Thyroid gland (tissue), 4 donors: ENCODE data around the gene SCARB1. TPM values are rescaled to one million over a fixed set of nuclear protein-coding genes. Genes with fewer than 3 reads are reported as not detected.

Experiments used
- DNase-seq, 2 donors: peaks; one replicate each; pipeline ENCODE4 v3.0.0-alpha.2; 2019
- H3K27ac ChIP-seq, 3 donors: fragments of 200-600 bp; sonication (generic); 1 replicate in 2 of 3; 2 replicates in 1 of 3; pipeline ENCODE4 v1.5.1; 2016 to 2019; ENCODE audit warnings: mild to moderate bottlenecking in 1 of 3, moderate library complexity in 1 of 3
- H3K27me3 ChIP-seq: fragments of 200-600 bp; sonication (generic); one replicate; pipeline ENCODE4 v1.5.1; 2019
- H3K36me3 ChIP-seq, 2 donors: fragments of 200-600 bp; sonication (generic); one replicate each; pipeline ENCODE4 v1.5.1; 2016 to 2019
- H3K4me1 ChIP-seq, 2 donors: fragments of 200-600 bp; sonication (generic); one replicate each; pipeline ENCODE4 v1.5.1; 2017 to 2019
- H3K4me3 ChIP-seq, 3 donors: fragments of 200-600 bp; sonication (generic); replicated peaks in 1 of 3; 1 replicate in 2 of 3; 2 replicates in 1 of 3; pipeline ENCODE4 v1.5.1; 2016; ENCODE audit warnings: mild to moderate bottlenecking in 1 of 3
- H3K9me3 ChIP-seq: fragments of 200-600 bp; sonication (generic); one replicate; pipeline ENCODE4 v1.5.1; 2017
- CTCF ChIP-seq, 6 experiments: fragments of 200-600 bp in 3 of 6; fragments of 450-650 bp in 3 of 6; sonication (generic) in 3 of 6; IDR thresholded peaks; one replicate each; pipeline ENCODE4 v1.5.1; 2016 to 2019; ENCODE audit warnings: antibody characterized with exemption in 6 of 6, mild to moderate bottlenecking in 2 of 6, inconsistent platforms in 1 of 6, moderate library complexity in 1 of 6
- POLR2A ChIP-seq, 2 donors: fragments of 450-650 bp; IDR thresholded peaks; one replicate each; pipeline ENCODE4 v1.6.1; 2017; ENCODE audit warnings: antibody characterized with exemption in 2 of 2, mild to moderate bottlenecking in 2 of 2, moderate library complexity in 1 of 2
- WGBS, 2 donors: methylation state at CpG; one replicate each; pipeline ENCODE4 v1.1.5; 2017; 5-methylcytosine and 5-hydroxymethylcytosine counted together
- intact Hi-C: fragments of 100-400 bp; cut with DNase I; formaldehyde crosslinking; loops from one replicate; pipeline ENCODE4 v1.15.1; 2023
- total RNA-seq, 4 donors: library from RNA; depleted of rRNA; stranded (reverse); fragments of >200 nt; gene quantifications; one replicate each; pipeline ENCODE4 v1.2.3, GENCODE V29; 2016

Gene SCARB1
- total RNA-seq, 4 donors from 2014 or later, result 10.9 to 16.0 (median 15.4) TPM

GRCh38 chr12:124737772-124738635, 125.7 kb downstream of the SCARB1 start:
- peaks cover 0 to 4% of the 10 kb centered on the region in 2 donors for H3K4me1 ChIP-seq
- intact Hi-C loops, result no loop called here
- no peak overlapping the region for H3K4me3 ChIP-seq
- no peaks in the 10 kb centered on the region for H3K9me3 ChIP-seq
- no peaks in the 10 kb centered on the region for H3K27me3 ChIP-seq
- DNase-seq, result no peak
- WGBS, 2 donors, result 79 to 86% methylated on average over 15 of the region's 15 CpGs
- H3K27ac ChIP-seq, result no peak overlapping the region
- TF ChIP-seq CTCF (IDR thresholded peaks at IDR 0.05) (no peak), POLR2A (IDR thresholded peaks at IDR 0.05) (no peak)
- no peaks in the 10 kb centered on the region for H3K36me3 ChIP-seq

GRCh38 chr12:124737040-124737419, 126.6 kb downstream of the SCARB1 start:
- H3K4me3 ChIP-seq, result no peak overlapping the region
- no peaks in the 10 kb centered on the region for H3K27me3 ChIP-seq
- H3K27ac ChIP-seq, result no peak overlapping the region
- WGBS, 2 donors, result 68 to 77% methylated on average over 8 of the region's 8 CpGs
- no peak for DNase-seq
- TF ChIP-seq POLR2A (IDR thresholded peaks at IDR 0.05) (no peak), CTCF (IDR thresholded peaks at IDR 0.05) (no peak)
- no peaks in the 10 kb centered on the region for H3K9me3 ChIP-seq
- H3K36me3 ChIP-seq, result no peaks in the 10 kb centered on the region
- H3K4me1 ChIP-seq, result peaks cover 0 to 4% of the 10 kb centered on the region in 2 donors
- intact Hi-C loops, result no loop called here

- Histone ChIP-seq H3K27ac (no peak overlapping the region), H3K4me3 (no peak overlapping the region), H3K36me3 (no peaks in the 10 kb centered on the region), H3K4me1 (peaks cover 0 to 4% of the 10 kb centered on the region in 2 donors), H3K27me3 (no peaks in the 10 kb centered on the region), H3K9me3 (no peaks in the 10 kb centered on the region)
- DNase-seq, result no peak
- no peak for TF ChIP-seq CTCF (IDR thresholded peaks at IDR 0.05)
- no peak for TF ChIP-seq POLR2A (IDR thresholded peaks at IDR 0.05)
- intact Hi-C loops, result no loop called here
- 86 to 87% methylated on average over 26 to 27 of the region's 27 CpGs for WGBS, 2 donors
These were observed 127.3 kb downstream of the SCARB1 start for GRCh38 chr12:124736115-124737039.

- TF ChIP-seq POLR2A (IDR thresholded peaks at IDR 0.05) (no peak), CTCF (IDR thresholded peaks at IDR 0.05) (no peak)
These were observed 129.4 kb downstream of the SCARB1 start for GRCh38 chr12:124734224-124734788.

More at GRCh38 chr12:124734224-124734788, 129.4 kb downstream of the SCARB1 start:
- no peaks in the 10 kb centered on the region for H3K36me3 ChIP-seq
- no peaks in the 10 kb centered on the region for H3K27me3 ChIP-seq
- H3K9me3 ChIP-seq, result no peaks in the 10 kb centered on the region
- peaks cover 7 to 17% of the 10 kb centered on the region in 2 donors for H3K4me1 ChIP-seq
- no peak for DNase-seq
- no peak overlapping the region for H3K4me3 ChIP-seq
- WGBS, 2 donors, result 92 to 93% methylated on average over 16 to 22 of the region's 22 CpGs
- intact Hi-C loops, result no loop called here
- peak overlapping the region in 1 of 3 donors; percentile 4 for H3K27ac ChIP-seq
